ENCODE measurements around the gene TMEM239. TPM values are rescaled to one million over a fixed set of nuclear protein-coding genes. Genes with fewer than 3 reads are reported as not detected.

The TMEM239 gene
- total and polyA plus RNA-seq, 2 of the 8 experiments (the other 6 are each of a cell fraction or from before 2014, with no cell fraction given), result not detected

DNA sequence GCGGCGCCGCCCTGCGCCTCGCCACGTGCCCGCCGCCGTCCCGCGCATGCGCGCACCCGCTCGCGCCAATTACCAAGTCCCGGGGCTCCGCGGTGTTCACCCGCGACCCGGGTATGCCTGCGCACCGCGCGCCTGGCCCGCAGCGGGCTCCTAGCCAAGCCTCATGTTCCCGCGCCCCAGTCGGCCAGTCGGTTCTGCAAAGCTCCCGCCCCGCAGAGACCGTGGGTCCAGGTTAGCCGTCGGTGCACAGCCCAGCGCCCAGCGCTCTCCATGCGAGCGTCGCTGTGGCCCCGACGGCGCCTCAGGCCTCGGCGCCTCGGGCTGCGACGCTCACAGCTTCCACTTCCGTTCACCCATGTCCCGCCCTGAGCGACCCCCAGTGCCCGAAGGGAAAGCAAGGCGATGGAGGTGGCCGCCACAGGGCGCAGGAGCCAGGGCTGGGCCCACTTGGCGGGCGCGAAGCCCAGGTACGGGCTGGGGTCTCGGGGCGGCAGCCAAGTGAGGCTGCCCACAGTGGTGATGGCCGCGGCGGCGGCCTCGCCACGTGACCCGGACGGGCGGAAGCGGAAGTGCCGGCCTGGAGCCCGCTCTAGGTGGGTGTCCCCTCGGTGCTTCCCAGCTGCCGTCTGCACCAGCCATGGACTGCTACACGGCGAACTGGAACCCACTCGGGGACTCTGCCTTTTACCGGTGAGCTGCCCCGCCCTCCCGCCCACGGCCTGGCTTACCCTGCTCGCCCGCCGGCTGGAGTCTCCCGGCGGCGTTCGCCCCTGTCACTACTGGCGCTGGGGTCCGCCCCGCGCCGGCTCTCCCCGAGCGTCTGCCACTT lies 24.2 kb downstream of the TMEM239 start, which contains the start of the genes PCED1A and VPS16:
Gene PCED1A, minus strand, starts transcription at position 518 of the 829 bp plus-strand sequence. CDS start 743 bp downstream, outside the sequence.
Gene VPS16, plus strand, starts transcription at position 608 of the 829 bp plus-strand sequence. Its CDS starts 30 bp downstream, at position 638.
- no peak within 1 kb of the TSS for H3K27ac ChIP-seq (ENCODE audit: low read depth, low read length)
- DNase-seq (ENCODE audit: low read depth in 1 of 2, low spot score in 2 of 2), result peak; percentile 49 to 93
- WGBS, 2 experiments (ENCODE audit: extremely low coverage in 1 of 2, insufficient coverage in 1 of 2, insufficient read length in 1 of 2, insufficient replicate concordance in 2 of 2, low coverage in 1 of 2, low lambda C conversion rate in 2 of 2, missing lambda C conversion rate in 1 of 2), result 19% methylated on average over 64 of the region's 98 CpGs; no CpG with 5 or more reads in 1 of the 2 experiments
- peak within 1 kb of the TSS in 2 of 4 experiments; percentile 48 to 53; a peak in 3 of 7 replicates for H3K9ac ChIP-seq (replicated peaks in 1 of 4; ENCODE audit: extremely low read depth in 1 of 4, low read depth in 3 of 4, low read length in 3 of 4)
- H4K8ac ChIP-seq (ENCODE audit: extremely low read depth, insufficient read depth, low read length), result peak within 1 kb of the TSS; percentile 98
- H3K23me2 ChIP-seq (ENCODE audit: low read depth, low read length), result peaks cover 9% of the 10 kb centered on the region; the same call in 1 of the 2 replicates
- peak within 1 kb of the TSS; percentile 64 to 93 (median 71) for H3K4me3 ChIP-seq (ENCODE audit: extremely low read depth in 1 of 4, insufficient read depth in 2 of 4, low read depth in 3 of 4, low read length in 4 of 4)
- peak within 1 kb of the TSS; percentile 36 for H3K56ac ChIP-seq (replicated peaks; ENCODE audit: insufficient read length, low read depth, low read length)
- no peak within 1 kb of the TSS for H2BK5ac ChIP-seq (ENCODE audit: low read depth, low read length)
- peak within 1 kb of the TSS; percentile 56 to 89 for H3K4me2 ChIP-seq (ENCODE audit: insufficient read depth in 1 of 2, low read depth in 2 of 2, low read length in 2 of 2)
- FAIRE-seq, result no peak
- H4K91ac ChIP-seq (replicated peaks; ENCODE audit: insufficient read length, low read length), result peak within 1 kb of the TSS; percentile 89
- H3K23ac ChIP-seq (ENCODE audit: insufficient read length), result no peak within 1 kb of the TSS
- H2AFZ ChIP-seq (ENCODE audit: low read length), result peak within 1 kb of the TSS; percentile 78; the same call in 1 of the 2 replicates
- POLR2A ChIA-PET (ENCODE audit: partially characterized antibody), result interaction anchor here (0.6 to 2.7 kb wide), 9 partner anchors 10 to 186 kb away, joined by 3 to 10 read pairs (median 3); partner anchors contain the start of gene PTPRA
- H2BK15ac ChIP-seq (ENCODE audit: low read length), result no peak within 1 kb of the TSS
- H3K79me2 ChIP-seq (ENCODE audit: control insufficient read depth in 1 of 2, insufficient read depth in 2 of 2, low read length in 2 of 2), result no peaks in the 10 kb centered on the region
- no peak within 1 kb of the TSS for H2BK20ac ChIP-seq (ENCODE audit: low read length)
- CTCF ChIA-PET (ENCODE audit: partially characterized antibody), result interaction anchor here (1.8 to 4.1 kb wide), 4 partner anchors 11 to 88 kb away, joined by 4 to 20 read pairs (median 6); no protein-coding TSS in a partner anchor
- H3K14ac ChIP-seq (ENCODE audit: insufficient read length), result no peak within 1 kb of the TSS
- no peaks in the 10 kb centered on the region for H3K79me1 ChIP-seq (ENCODE audit: low read depth, low read length)
- no peak within 1 kb of the TSS; the same call in none of the 2 replicates for H3K18ac ChIP-seq (ENCODE audit: extremely low read depth, low read length)
- 0 out of 2 replicates have a peak within 1 kb of the TSS, but pooled peaks have one; percentile 23 for H2BK12ac ChIP-seq (ENCODE audit: low read depth, low read length)
- H3K27me3 ChIP-seq (replicated peaks in 1 of 4; ENCODE audit: control insufficient read depth in 3 of 4, extremely low read depth in 1 of 4, insufficient read depth in 3 of 4, low read length in 3 of 4), result peaks cover 5 to 20% (median 17%) of the 10 kb centered on the region in 4 experiments
- no peak within 1 kb of the TSS for H2BK120ac ChIP-seq (replicated peaks; ENCODE audit: low read depth, low read length)
- H4K20me1 ChIP-seq (replicated peaks in 1 of 2; ENCODE audit: control insufficient read depth in 1 of 2, insufficient read depth in 2 of 2, low read length in 2 of 2), result peaks cover 0 to 5% of the 10 kb centered on the region in 2 experiments
- peaks cover 0 to 5% (median 0%) of the 10 kb centered on the region in 4 experiments; a peak in 1 of 8 replicates for H3K36me3 ChIP-seq (ENCODE audit: control insufficient read depth in 2 of 4, insufficient read depth in 4 of 4, low read length in 3 of 4)
- no peak within 1 kb of the TSS for H2AK5ac ChIP-seq (ENCODE audit: low read depth, low read length)
- peaks cover 0 to 6% of the 10 kb centered on the region in 2 experiments; a peak in 1 of 4 replicates for H3K9me3 ChIP-seq (ENCODE audit: insufficient read depth in 2 of 2, low read depth in 1 of 2, low read length in 1 of 2)
- H3K4me1 ChIP-seq (replicated peaks in 1 of 4; ENCODE audit: control insufficient read depth in 3 of 4, insufficient read depth in 4 of 4, low read length in 3 of 4), result no peaks in the 10 kb centered on the region; a peak in 1 of 7 replicates
- peak within 1 kb of the TSS; percentile 62 for H4K5ac ChIP-seq (ENCODE audit: insufficient read length, low read depth, low read length)
- no peak within 1 kb of the TSS for H3K4ac ChIP-seq (replicated peaks; ENCODE audit: insufficient read length, low read depth, low read length)
- no peak; the same call in 1 of the 2 replicates for TF ChIP-seq POLR2AphosphoS5 (IDR thresholded peaks at IDR 0.05; ENCODE audit: low read depth, low read length)
- no peak for TF ChIP-seq JUN (IDR thresholded peaks at IDR 0.05; ENCODE audit: low read depth, low read length)
- TF ChIP-seq RNF2 (IDR thresholded peaks at IDR 0.05; ENCODE audit: borderline replicate concordance, low read depth, low read length, missing control alignments, poor library complexity, severe bottlenecking), result peak; percentile 82
- TF ChIP-seq SIX5 (IDR thresholded peaks at IDR 0.05; ENCODE audit: low read depth, low read length), result peak; percentile 69
- TF ChIP-seq MAFK (IDR thresholded peaks at IDR 0.05; ENCODE audit: low read depth, low read length), result no peak
- TF ChIP-seq, protein P1, sequence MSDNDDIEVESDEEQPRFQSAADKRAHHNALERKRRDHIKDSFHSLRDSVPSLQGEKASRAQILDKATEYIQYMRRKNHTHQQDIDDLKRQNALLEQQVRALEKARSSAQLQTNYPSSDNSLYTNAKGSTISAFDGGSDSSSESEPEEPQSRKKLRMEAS (IDR thresholded peaks at IDR 0.05), result peak; percentile 94
- no peak for TF ChIP-seq KDM5A (IDR thresholded peaks at IDR 0.05; ENCODE audit: low read length)
- TF ChIP-seq, protein P2, sequence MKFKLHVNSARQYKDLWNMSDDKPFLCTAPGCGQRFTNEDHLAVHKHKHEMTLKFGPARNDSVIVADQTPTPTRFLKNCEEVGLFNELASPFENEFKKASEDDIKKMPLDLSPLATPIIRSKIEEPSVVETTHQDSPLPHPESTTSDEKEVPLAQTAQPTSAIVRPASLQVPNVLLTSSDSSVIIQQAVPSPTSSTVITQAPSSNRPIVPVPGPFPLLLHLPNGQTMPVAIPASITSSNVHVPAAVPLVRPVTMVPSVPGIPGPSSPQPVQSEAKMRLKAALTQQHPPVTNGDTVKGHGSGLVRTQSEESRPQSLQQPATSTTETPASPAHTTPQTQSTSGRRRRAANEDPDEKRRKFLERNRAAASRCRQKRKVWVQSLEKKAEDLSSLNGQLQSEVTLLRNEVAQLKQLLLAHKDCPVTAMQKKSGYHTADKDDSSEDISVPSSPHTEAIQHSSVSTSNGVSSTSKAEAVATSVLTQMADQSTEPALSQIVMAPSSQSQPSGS (IDR thresholded peaks at IDR 0.05; ENCODE audit: low read length), result 0 out of 2 replicates have a peak, but pooled peaks have one; percentile 54
- peak in 1 of 2 experiments; percentile 59; a peak in 2 of 3 replicates for TF ChIP-seq POLR2A (IDR thresholded peaks at IDR 0.05; ENCODE audit: control extremely low read depth in 1 of 2, low read depth in 2 of 2, low read length in 2 of 2)

All from H1 (cell line).